Upper lobe of left lung (tissue), 6 donors: ENCODE measurements around the gene C11orf54. TPM values are rescaled to one million over a fixed set of nuclear protein-coding genes. Genes with fewer than 3 reads are reported as not detected.
"Not testable (repeated sequence)": the region's sequence is repeated elsewhere in the genome, so short reads cannot be mapped to it uniquely, and the experiment has no call there.

Experiments
- ATAC-seq, 2 donors: fragments of 200-7000 bp; cut with Tn5 transposase; one replicate each; pipeline ENCODE4 v1.9.1; 2022; ENCODE audit warnings: mild to moderate bottlenecking in 2 of 2, moderate library complexity in 2 of 2; ENCODE audit not compliant: low FRiP score in 2 of 2
- DNase-seq, 2 donors: peaks; one replicate each; pipeline ENCODE4 v3.0.0-alpha.2; 2019 to 2020
- H3K27ac ChIP-seq, 4 donors: fragments of 200-600 bp; sonication (generic); one replicate each; pipeline ENCODE4 v1.5.1; 2016 to 2019
- H3K27me3 ChIP-seq, 4 donors: fragments of 200-600 bp; sonication (generic); one replicate each; pipeline ENCODE4 v1.5.1; 2017 to 2019
- H3K36me3 ChIP-seq, 4 donors: fragments of 200-600 bp; sonication (generic); one replicate each; pipeline ENCODE4 v1.5.1; 2016 to 2019
- H3K4me1 ChIP-seq, 4 donors: fragments of 200-600 bp; sonication (generic); one replicate each; pipeline ENCODE4 v1.5.1; 2018 to 2019
- H3K4me3 ChIP-seq, 4 donors: fragments of 200-600 bp; sonication (generic); one replicate each; pipeline ENCODE4 v1.5.1; 2017 to 2019; ENCODE audit warnings: mild to moderate bottlenecking in 2 of 4, moderate library complexity in 1 of 4
- H3K9me3 ChIP-seq, 4 donors: fragments of 200-600 bp; sonication (generic); one replicate each; pipeline ENCODE4 v1.5.1; 2018 to 2019
- CTCF ChIP-seq, 6 experiments: fragments of 450-650 bp in 4 of 6; fragments of 200-600 bp in 2 of 6; sonication (generic) in 2 of 6; IDR thresholded peaks; one replicate each; pipeline ENCODE4 v1.5.1; 2016 to 2019; ENCODE audit warnings: antibody characterized with exemption in 6 of 6
- EP300 ChIP-seq, 4 donors: sonication (generic); formaldehyde crosslinking; IDR thresholded peaks; one replicate each; pipeline ENCODE4 v1.5.1; 2017; ENCODE audit warnings: antibody characterized with exemption in 4 of 4, control low read depth in 2 of 4
- POLR2A ChIP-seq, 4 donors: fragments of 450-650 bp; IDR thresholded peaks; one replicate each; pipeline ENCODE4 v1.5.1; 2016 to 2017; ENCODE audit warnings: antibody characterized with exemption in 4 of 4, mild to moderate bottlenecking in 2 of 4
- POLR2AphosphoS5 ChIP-seq, 2 donors: sonication (generic); formaldehyde crosslinking; IDR thresholded peaks; one replicate each; pipeline ENCODE4 v1.5.1; 2017; ENCODE audit warnings: antibody characterized with exemption in 2 of 2
- WGBS, 2 donors: methylation state at CpG; one replicate each; pipeline ENCODE4 v1.1.5; 2017 to 2018; 5-methylcytosine and 5-hydroxymethylcytosine counted together
- total RNA-seq, 6 donors: library from RNA; depleted of rRNA in 4 of 6; stranded (reverse); fragments of >200 nt in 4 of 6; gene quantifications; one replicate each; pipeline versions ENCODE4 v1.1.0 to v1.2.1, GENCODE V29; 2016 to 2021
- donor health status: DM: no; HTN: no; CAD: no; lungs with moderate emphysema.
- donor health status: DM: no; HTN: yes; CAD: no; lungs with severe emphysema.

The C11orf54 gene
- total RNA-seq, 6 donors from 2014 or later: 23.6 to 81.3 (median 39.8) TPM

GRCh38 chr11:93757924-93758865, 16.7 kb downstream of the C11orf54 start:
- DNase-seq (peak in 1 of 2 donors; percentile 78), ATAC-seq (no peak)
- Histone ChIP-seq H3K9me3 (no peaks in the 10 kb centered on the region), H3K36me3 (peaks cover 41 to 94% (median 54%) of the 10 kb centered on the region in 4 donors), H3K4me3 (no peak overlapping the region), H3K4me1 (no peaks in the 10 kb centered on the region), H3K27ac (no peak overlapping the region), H3K27me3 (no peaks in the 10 kb centered on the region)
- TF ChIP-seq POLR2A (IDR thresholded peaks at IDR 0.05) (no peak), CTCF (IDR thresholded peaks at IDR 0.05) (no peak), POLR2AphosphoS5 (IDR thresholded peaks at IDR 0.05) (no peak), EP300 (IDR thresholded peaks at IDR 0.05) (no peak)
- WGBS, 2 donors: 97% methylated on average over 8 to 24 of the region's 38 CpGs

- not testable (repeated sequence) for H3K27ac ChIP-seq, H3K27me3 ChIP-seq, H3K4me3 ChIP-seq, ATAC-seq, H3K9me3 ChIP-seq, DNase-seq, H3K4me1 ChIP-seq
- H3K36me3 ChIP-seq: peaks cover 37 to 94% (median 50%) of the 10 kb centered on the region in 4 donors
- 96% methylated on average over 4 of the region's 4 CpGs for WGBS, 2 donors
These were observed 17.7 kb downstream of the C11orf54 start for GRCh38 chr11:93759123-93759522.

GRCh38 chr11:93761910-93762309, 20.4 kb downstream of the C11orf54 start:
- Histone ChIP-seq H3K4me1 (no peaks in the 10 kb centered on the region), H3K27ac (no peak overlapping the region), H3K4me3 (no peak overlapping the region), H3K36me3 (peaks cover 30 to 81% (median 40%) of the 10 kb centered on the region in 4 donors), H3K9me3 (no peaks in the 10 kb centered on the region), H3K27me3 (no peaks in the 10 kb centered on the region)
- WGBS, 2 donors: 97 to 98% methylated on average over 1 of the region's 1 CpG
- TF ChIP-seq CTCF (IDR thresholded peaks at IDR 0.05): no peak
- no peak for TF ChIP-seq EP300 (IDR thresholded peaks at IDR 0.05)
- no peak for TF ChIP-seq POLR2AphosphoS5 (IDR thresholded peaks at IDR 0.05)
- TF ChIP-seq POLR2A (IDR thresholded peaks at IDR 0.05): no peak
- no peak for ATAC-seq
- DNase-seq: no peak

GRCh38 chr11:93765551-93765950, 24.1 kb downstream of the C11orf54 start:
- no peak for ATAC-seq
- no peak overlapping the region for H3K4me3 ChIP-seq
- no peak for DNase-seq
- H3K9me3 ChIP-seq: no peaks in the 10 kb centered on the region
- WGBS, 2 donors: 86 to 88% methylated on average over 2 of the region's 2 CpGs
- H3K27ac ChIP-seq: no peak overlapping the region
- TF ChIP-seq EP300 (IDR thresholded peaks at IDR 0.05) (no peak), POLR2AphosphoS5 (IDR thresholded peaks at IDR 0.05) (no peak), CTCF (IDR thresholded peaks at IDR 0.05) (no peak)
- no peaks in the 10 kb centered on the region for H3K27me3 ChIP-seq
- H3K36me3 ChIP-seq: peaks cover 6 to 46% (median 16%) of the 10 kb centered on the region in 4 donors
- no peaks in the 10 kb centered on the region for H3K4me1 ChIP-seq

- ATAC-seq: no peak
These were observed 25.0 kb downstream of the C11orf54 start for GRCh38 chr11:93766504-93766903.

More at GRCh38 chr11:93766504-93766903, 25.0 kb downstream of the C11orf54 start:
- Histone ChIP-seq H3K4me3 (no peak overlapping the region), H3K4me1 (no peaks in the 10 kb centered on the region), H3K36me3 (peaks cover 6 to 36% (median 8%) of the 10 kb centered on the region in 4 donors), H3K27me3 (no peaks in the 10 kb centered on the region), H3K9me3 (no peaks in the 10 kb centered on the region), H3K27ac (no peak overlapping the region)
- TF ChIP-seq POLR2A (IDR thresholded peaks at IDR 0.05): no peak
- no peak for TF ChIP-seq EP300 (IDR thresholded peaks at IDR 0.05)
- no peak for TF ChIP-seq CTCF (IDR thresholded peaks at IDR 0.05)
- no peak for TF ChIP-seq POLR2AphosphoS5 (IDR thresholded peaks at IDR 0.05)
- WGBS, 2 donors: 77 to 78% methylated on average over 5 of the region's 5 CpGs
- no peak for DNase-seq
